Endothelial cell of umbilical vein (primary cell): Measurements from ENCODE around the gene LRRK1. TPM values are rescaled to one million over a fixed set of nuclear protein-coding genes. Genes with fewer than 3 reads are reported as not detected.

Experiments used
- BruUV-seq: library from RNA; stranded (reverse); fragments of 400-500 nt; replicated peaks from 2 replicates; lab custom pipeline; 2021; lab: Mats Ljungman, UMichigan
- CTCF ChIA-PET: fragments of 300-600, 350-600 bp; sonication (Branson Sonifier 250); formaldehyde crosslinking; loops from one replicate; lab custom pipeline; 2021; ENCODE audit warnings: antibody characterized with exemption, inconsistent platforms; lab: Charles Lee
- POLR2A ChIA-PET: fragments of 300-600, 350-600 bp; sonication (Branson Sonifier 250); formaldehyde crosslinking; loops from one replicate; lab custom pipeline; 2021; ENCODE audit warnings: antibody characterized with exemption, inconsistent platforms; lab: Charles Lee
- DNase-seq: peaks from one replicate; pipeline ENCODE4 v3.0.0-alpha.2; 2011; ENCODE audit warnings: low read depth, low spot score
- FAIRE-seq: peaks from 2 replicates; lab custom pipeline; 2011; peaks lifted over from hg19 to GRCh38; lab: Jason Lieb, UNC
- H2AFZ ChIP-seq: 2 replicates; pipeline ENCODE4 v1.6.0; 2012; ENCODE audit warnings: low read depth, low read length, control low read depth, inconsistent platforms
- H3K27ac ChIP-seq: 2 replicates; pipeline ENCODE4 v1.5.1; 2011; ENCODE audit warnings: low read depth, mild to moderate bottlenecking, control low read depth, low read length, moderate library complexity; ENCODE audit not compliant: insufficient read depth
- H3K27me3 ChIP-seq, 2 experiments: 2 replicates each; pipeline versions ENCODE4 v1.6.0 to v1.6.1; 2011; ENCODE audit warnings: low read length in 2 of 2, mixed read lengths in 1 of 2; ENCODE audit not compliant: control insufficient read depth in 2 of 2, insufficient read depth in 2 of 2
- H3K36me3 ChIP-seq, 2 experiments: 2 replicates in 1 of 2; 3 replicates in 1 of 2; pipeline ENCODE4 v1.5.1; 2011; ENCODE audit warnings: low read length in 2 of 2, mild to moderate bottlenecking in 1 of 2, moderate library complexity in 1 of 2; ENCODE audit not compliant: control insufficient read depth in 2 of 2, insufficient read depth in 2 of 2; ENCODE audit errors: extremely low read depth in 1 of 2
- H3K4me1 ChIP-seq: 3 replicates; pipeline ENCODE4 v1.5.1; 2011; ENCODE audit warnings: mild to moderate bottlenecking, low read length; ENCODE audit not compliant: control insufficient read depth, insufficient read depth; ENCODE audit errors: extremely low read depth
- H3K4me2 ChIP-seq: 2 replicates; pipeline ENCODE4 v1.6.1; 2011; ENCODE audit warnings: low read length, control low read depth, mixed read lengths; ENCODE audit not compliant: insufficient read depth
- H3K4me3 ChIP-seq, 3 experiments: fragments of 200-600 bp in 1 of 3; sonication (generic), shearing (Covaris generic) in 1 of 3; replicated peaks in 1 of 3; 2 replicates each; pipeline ENCODE4 v1.5.1; 2011 to 2016; ENCODE audit warnings: control low read depth in 3 of 3, low read length in 3 of 3, mild to moderate bottlenecking in 2 of 3, inconsistent platforms in 1 of 3, low read depth in 1 of 3, moderate library complexity in 1 of 3; ENCODE audit not compliant: insufficient read depth in 1 of 3
- H3K79me2 ChIP-seq: 2 replicates; pipeline ENCODE4 v1.6.0; 2012; ENCODE audit warnings: low read length, inconsistent platforms; ENCODE audit not compliant: control insufficient read depth, insufficient read depth
- H3K9ac ChIP-seq: replicated peaks from 2 replicates; pipeline ENCODE3; 2011; ENCODE audit warnings: low read length, control low read depth; ENCODE audit not compliant: insufficient read depth; ENCODE audit errors: extremely low read depth
- H3K9me1 ChIP-seq: replicated peaks from 3 replicates; pipeline ENCODE4 v1.6.0; 2011; ENCODE audit warnings: mild to moderate bottlenecking, low read length; ENCODE audit not compliant: control insufficient read depth, insufficient read depth; ENCODE audit errors: extremely low read depth
- H3K9me3 ChIP-seq: replicated peaks from 2 replicates; pipeline ENCODE4 v1.5.1; 2012; ENCODE audit warnings: low read length, inconsistent platforms; ENCODE audit not compliant: control insufficient read depth, insufficient read depth
- H4K20me1 ChIP-seq: replicated peaks from 2 replicates; pipeline ENCODE3; 2011; ENCODE audit warnings: mild to moderate bottlenecking, low read length; ENCODE audit not compliant: control insufficient read depth, insufficient read depth; ENCODE audit errors: extremely low read depth
- CTCF ChIP-seq, 2 donors: IDR thresholded peaks; 1 replicate in 1 of 2; 2 replicates in 1 of 2; pipeline ENCODE4 v1.5.1; 2011; ENCODE audit warnings: low read length in 2 of 2, mild to moderate bottlenecking in 2 of 2, moderate library complexity in 2 of 2, control low read depth in 1 of 2, inconsistent platforms in 1 of 2, low read depth in 1 of 2; ENCODE audit not compliant: insufficient read depth in 1 of 2; ENCODE audit errors: extremely low read depth in 1 of 2
- FOS ChIP-seq: IDR thresholded peaks from 2 replicates; pipeline ENCODE4 v1.6.1; 2011; ENCODE audit warnings: mild to moderate bottlenecking, low read length, moderate library complexity, borderline replicate concordance; ENCODE audit not compliant: insufficient read depth
- GATA2 ChIP-seq: IDR thresholded peaks from 2 replicates; pipeline ENCODE4 v1.7.0; 2011; ENCODE audit warnings: low read depth, mild to moderate bottlenecking, moderate library complexity, mixed read lengths, low read length; ENCODE audit not compliant: insufficient read length, insufficient read depth
- JUN ChIP-seq: IDR thresholded peaks from 2 replicates; pipeline ENCODE4 v1.6.1; 2011; ENCODE audit warnings: borderline replicate concordance, low read depth; ENCODE audit not compliant: insufficient read length, insufficient read depth
- MYC ChIP-seq: IDR thresholded peaks from one replicate; pipeline ENCODE4 v1.6.1; 2011; ENCODE audit warnings: mild to moderate bottlenecking, low read depth, low read length
- POLR2A ChIP-seq: IDR thresholded peaks from 2 replicates; pipeline ENCODE4 v1.6.1; 2012; ENCODE audit warnings: low read depth, mild to moderate bottlenecking, control low read depth, low read length
- dilution Hi-C: fragments of 300-500 bp; cut with MboI; formaldehyde crosslinking; loops from one replicate; pipeline ENCODE4 v1.15.0; 2019; ENCODE audit warnings: low sequenced_read_pairs; ENCODE audit not compliant: extremely low pct_ligation_motif_present
- intact Hi-C: fragments of 100-400 bp; cut with micrococcal nuclease; formaldehyde crosslinking; loops from one replicate; pipeline ENCODE4 v1.10.0; 2022
- polyA plus RNA-seq, 4 experiments: library from polyadenylated mRNA; depleted of rRNA in 3 of 4; stranded (reverse) in 3 of 4; unstranded in 1 of 4; fragments of >200 nt; gene quantifications; 2 replicates each; pipeline versions ENCODE4 v1.2.1 to v1.2.3, GENCODE V29; 2011 to 2012; ENCODE audit warnings: missing spikeins in 1 of 4
- total RNA-seq: library from RNA; stranded (reverse); gene quantifications from 2 replicates; pipeline ENCODE4 v1.2.3, GENCODE V29; 2021

Gene LRRK1
- total and polyA plus RNA-seq, 2 donors (not counting 3 experiments of a cell fraction or from before 2014, with no cell fraction given): 11.0 to 22.1 TPM

DNA sequence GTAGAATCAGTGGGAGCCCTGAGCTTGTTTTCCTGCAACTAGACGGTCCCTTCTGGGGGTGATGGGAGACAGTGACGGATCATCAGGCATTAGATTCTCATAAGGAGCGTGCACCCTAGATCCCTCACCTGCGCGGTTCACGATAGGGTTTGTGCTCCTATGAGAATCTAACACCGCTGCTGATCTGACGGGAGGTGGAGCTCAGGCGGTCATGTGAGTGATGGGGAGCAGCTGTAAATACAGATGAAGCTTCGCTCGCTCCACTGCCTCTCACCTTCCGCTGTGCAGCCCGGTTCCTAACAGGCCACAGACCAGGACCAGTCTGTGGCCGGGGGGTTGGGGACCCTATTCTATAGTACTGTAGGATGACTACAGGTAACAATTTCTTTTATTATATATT is 178.0 kb downstream of the LRRK1 start:
- DNase-seq: no peak
- Histone ChIP-seq H3K4me2 (no peak overlapping the region), H3K79me2 (no peaks in the 10 kb centered on the region), H3K36me3 (no peaks in the 10 kb centered on the region), H3K9ac (no peak overlapping the region), H3K27ac (no peak overlapping the region), H3K9me1 (no peaks in the 10 kb centered on the region), H3K27me3 (peaks cover 0 to 5% of the 10 kb centered on the region in 2 experiments), H3K4me3 (no peak overlapping the region), H2AFZ (no peak overlapping the region), H3K4me1 (peaks cover 2% of the 10 kb centered on the region), H4K20me1 (no peaks in the 10 kb centered on the region), H3K9me3 (no peaks in the 10 kb centered on the region)
- dilution Hi-C loops: no loop called here
- POLR2A ChIA-PET: no interaction called here
- CTCF ChIA-PET: interaction anchor here (0.6 kb wide), 1 partner anchor 142 kb away, joined by 3 read pairs; no protein-coding TSS in a partner anchor
- TF ChIP-seq MYC (no peak), FOS (no peak), GATA2 (no peak), JUN (no peak), POLR2A (no peak)
- intact Hi-C loops: no loop called here
- BruUV-seq: no TSS peak
- FAIRE-seq: no peak

DNA sequence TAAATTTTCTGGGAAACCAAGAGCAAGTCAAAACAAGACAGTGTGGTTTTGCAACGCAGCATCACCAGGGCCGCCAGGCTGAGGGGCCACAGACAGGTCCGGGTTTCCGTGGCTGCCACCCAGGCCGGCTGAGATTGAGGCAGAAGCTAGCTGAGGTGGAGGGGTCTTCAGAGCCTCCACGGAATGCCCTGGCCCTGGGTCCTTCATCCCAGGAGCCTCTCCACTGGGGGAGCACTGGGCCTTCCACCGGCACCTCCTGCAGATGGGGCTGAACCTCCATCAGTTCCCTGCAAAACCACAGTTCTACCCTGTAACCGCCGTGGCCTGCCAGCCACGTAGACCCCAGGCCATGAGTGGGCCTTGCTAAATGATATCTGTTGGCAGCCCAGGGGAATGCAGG is 180.0 kb downstream of the LRRK1 start:
- no peak overlapping the region for H3K9ac ChIP-seq
- dilution Hi-C loops: no loop called here
- no peaks in the 10 kb centered on the region for H3K79me2 ChIP-seq
- no peak overlapping the region for H2AFZ ChIP-seq
- POLR2A ChIA-PET: no interaction called here
- FAIRE-seq (no peak), DNase-seq (no peak)
- H3K9me3 ChIP-seq: no peaks in the 10 kb centered on the region
- H3K9me1 ChIP-seq: no peaks in the 10 kb centered on the region
- CTCF ChIA-PET: no interaction called here
- H3K27ac ChIP-seq: no peak overlapping the region
- intact Hi-C loops: no loop called here
- no peaks in the 10 kb centered on the region for H3K36me3 ChIP-seq
- H3K4me3 ChIP-seq: no peak overlapping the region
- BruUV-seq: no TSS peak
- H3K27me3 ChIP-seq: peaks cover 0 to 5% of the 10 kb centered on the region in 2 experiments
- no peaks in the 10 kb centered on the region for H4K20me1 ChIP-seq
- H3K4me2 ChIP-seq: no peak overlapping the region
- no peak for TF ChIP-seq CTCF (IDR thresholded peaks at IDR 0.05; ENCODE audit: extremely low read depth in 1 of 2, insufficient read depth in 1 of 2, low read depth in 1 of 2, low read length in 2 of 2)
- no peaks in the 10 kb centered on the region for H3K4me1 ChIP-seq
